Muscle of arm (tissue), 12 donors: ENCODE measurements around the gene PAX3. TPM values are rescaled to one million over a fixed set of nuclear protein-coding genes. Genes with fewer than 3 reads are reported as not detected.
A peak's percentile ranks its signal among the peaks of the same experiment; 100 is the strongest.

Experiments
- DNase-seq: peaks from one replicate; pipeline ENCODE4 v3.0.0-alpha.2; 2013
- polyA plus RNA-seq, 12 donors: library from polyadenylated mRNA; unstranded; fragments of 120-200 nt; gene quantifications; one replicate each; pipeline ENCODE4 v1.2.1, GENCODE V29; 2013; ENCODE audit not compliant: insufficient read length in 12 of 12

Gene PAX3
- polyA plus RNA-seq, 12 donors: 0.95 to 5.3 (median 2.3) TPM; not detected in 2

- no peak for DNase-seq
These were observed 26.3 kb downstream of the PAX3 start for GRCh38 chr2:222272446-222273015.

GRCh38 chr2:222271854-222272253, 26.9 kb downstream of the PAX3 start:
- no peak for DNase-seq

- no peak for DNase-seq
These were observed 28.4 kb downstream of the PAX3 start for GRCh38 chr2:222270396-222270795.

- DNase-seq: no peak
These were observed 29.7 kb downstream of the PAX3 start for GRCh38 chr2:222269132-222269531.

GRCh38 chr2:222268311-222268990, 30.3 kb downstream of the PAX3 start:
- DNase-seq: peak; percentile 14

- no peak for DNase-seq
These were observed 33.9 kb downstream of the PAX3 start for GRCh38 chr2:222264791-222265320.

GRCh38 chr2:222261504-222261903, 37.3 kb downstream of the PAX3 start:
- DNase-seq: no peak

GRCh38 chr2:222257645-222258044, 41.2 kb downstream of the PAX3 start:
- DNase-seq: no peak

GRCh38 chr2:222256250-222256649, 42.5 kb downstream of the PAX3 start:
- DNase-seq: no peak

- no peak for DNase-seq
These were observed 43.7 kb downstream of the PAX3 start for GRCh38 chr2:222255090-222255489.

- DNase-seq: no peak
These were observed 48.5 kb downstream of the PAX3 start for GRCh38 chr2:222250313-222250712.

GRCh38 chr2:222249444-222249843, 49.4 kb downstream of the PAX3 start:
- DNase-seq: no peak

- DNase-seq: no peak
These were observed 50.0 kb downstream of the PAX3 start for GRCh38 chr2:222248818-222249217.

- no peak for DNase-seq
These were observed 50.5 kb downstream of the PAX3 start for GRCh38 chr2:222248256-222248655.

- DNase-seq: no peak
These were observed 56.3 kb downstream of the PAX3 start for GRCh38 chr2:222242532-222242931.

GRCh38 chr2:222241128-222241870, 57.5 kb downstream of the PAX3 start:
- no peak for DNase-seq

GRCh38 chr2:222240676-222241049, 58.1 kb downstream of the PAX3 start:
- DNase-seq: no peak

GRCh38 chr2:222239945-222240675, 58.7 kb downstream of the PAX3 start:
- DNase-seq: no peak

- no peak for DNase-seq
These were observed 59.7 kb downstream of the PAX3 start for GRCh38 chr2:222239091-222239490.

GRCh38 chr2:222238072-222238471, 60.7 kb downstream of the PAX3 start:
- DNase-seq: no peak

GRCh38 chr2:222232839-222233238, 66.0 kb downstream of the PAX3 start:
- no peak for DNase-seq

GRCh38 chr2:222232372-222232771, 66.4 kb downstream of the PAX3 start:
- DNase-seq: no peak
